GM12873 (cell line): ENCODE data around the gene DHX34.

Experiments used
- TF ChIP-seq, protein P1 (sequence below): IDR thresholded peaks from 2 replicates; pipeline ENCODE4 v1.5.1; 2012; ENCODE audit warnings: low read depth, mild to moderate bottlenecking, moderate library complexity, low read length, control low read depth; ENCODE audit not compliant: insufficient read depth; ENCODE audit errors: missing control alignments

Gene DHX34

DNA sequence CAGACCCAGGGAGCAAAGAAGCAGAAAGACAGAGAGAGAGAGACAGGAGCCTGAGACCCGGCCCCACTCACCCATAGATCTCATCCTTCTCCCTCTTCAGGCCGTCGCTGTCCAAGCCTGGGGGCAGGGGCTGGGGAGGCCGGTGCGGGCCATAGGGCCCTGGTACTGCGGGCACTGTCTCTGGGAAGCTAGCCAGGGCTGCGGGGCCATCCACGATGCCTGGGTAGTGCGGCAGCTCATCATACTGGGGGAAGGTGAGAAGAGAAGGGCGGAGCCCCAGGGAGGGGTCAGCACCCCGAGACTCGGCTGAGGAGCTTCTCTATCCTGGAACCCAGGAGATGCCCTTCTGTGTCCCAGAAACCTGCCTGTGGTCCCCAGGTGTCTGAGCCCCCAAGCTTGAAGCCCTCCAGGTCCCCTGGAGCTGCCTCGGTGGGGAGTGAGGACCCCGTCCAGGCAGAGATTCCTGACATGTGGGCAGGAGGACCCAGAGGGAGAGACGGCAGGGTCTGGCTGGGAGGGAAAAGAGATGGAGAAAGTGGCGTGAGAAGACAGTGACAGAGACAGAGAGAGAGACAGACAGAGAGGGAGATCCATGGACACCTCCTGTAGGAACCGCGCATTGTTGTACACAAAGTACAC lies 68.1 kb downstream of the DHX34 start:
- TF ChIP-seq, protein P1, sequence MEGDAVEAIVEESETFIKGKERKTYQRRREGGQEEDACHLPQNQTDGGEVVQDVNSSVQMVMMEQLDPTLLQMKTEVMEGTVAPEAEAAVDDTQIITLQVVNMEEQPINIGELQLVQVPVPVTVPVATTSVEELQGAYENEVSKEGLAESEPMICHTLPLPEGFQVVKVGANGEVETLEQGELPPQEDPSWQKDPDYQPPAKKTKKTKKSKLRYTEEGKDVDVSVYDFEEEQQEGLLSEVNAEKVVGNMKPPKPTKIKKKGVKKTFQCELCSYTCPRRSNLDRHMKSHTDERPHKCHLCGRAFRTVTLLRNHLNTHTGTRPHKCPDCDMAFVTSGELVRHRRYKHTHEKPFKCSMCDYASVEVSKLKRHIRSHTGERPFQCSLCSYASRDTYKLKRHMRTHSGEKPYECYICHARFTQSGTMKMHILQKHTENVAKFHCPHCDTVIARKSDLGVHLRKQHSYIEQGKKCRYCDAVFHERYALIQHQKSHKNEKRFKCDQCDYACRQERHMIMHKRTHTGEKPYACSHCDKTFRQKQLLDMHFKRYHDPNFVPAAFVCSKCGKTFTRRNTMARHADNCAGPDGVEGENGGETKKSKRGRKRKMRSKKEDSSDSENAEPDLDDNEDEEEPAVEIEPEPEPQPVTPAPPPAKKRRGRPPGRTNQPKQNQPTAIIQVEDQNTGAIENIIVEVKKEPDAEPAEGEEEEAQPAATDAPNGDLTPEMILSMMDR: no peak

DNA sequence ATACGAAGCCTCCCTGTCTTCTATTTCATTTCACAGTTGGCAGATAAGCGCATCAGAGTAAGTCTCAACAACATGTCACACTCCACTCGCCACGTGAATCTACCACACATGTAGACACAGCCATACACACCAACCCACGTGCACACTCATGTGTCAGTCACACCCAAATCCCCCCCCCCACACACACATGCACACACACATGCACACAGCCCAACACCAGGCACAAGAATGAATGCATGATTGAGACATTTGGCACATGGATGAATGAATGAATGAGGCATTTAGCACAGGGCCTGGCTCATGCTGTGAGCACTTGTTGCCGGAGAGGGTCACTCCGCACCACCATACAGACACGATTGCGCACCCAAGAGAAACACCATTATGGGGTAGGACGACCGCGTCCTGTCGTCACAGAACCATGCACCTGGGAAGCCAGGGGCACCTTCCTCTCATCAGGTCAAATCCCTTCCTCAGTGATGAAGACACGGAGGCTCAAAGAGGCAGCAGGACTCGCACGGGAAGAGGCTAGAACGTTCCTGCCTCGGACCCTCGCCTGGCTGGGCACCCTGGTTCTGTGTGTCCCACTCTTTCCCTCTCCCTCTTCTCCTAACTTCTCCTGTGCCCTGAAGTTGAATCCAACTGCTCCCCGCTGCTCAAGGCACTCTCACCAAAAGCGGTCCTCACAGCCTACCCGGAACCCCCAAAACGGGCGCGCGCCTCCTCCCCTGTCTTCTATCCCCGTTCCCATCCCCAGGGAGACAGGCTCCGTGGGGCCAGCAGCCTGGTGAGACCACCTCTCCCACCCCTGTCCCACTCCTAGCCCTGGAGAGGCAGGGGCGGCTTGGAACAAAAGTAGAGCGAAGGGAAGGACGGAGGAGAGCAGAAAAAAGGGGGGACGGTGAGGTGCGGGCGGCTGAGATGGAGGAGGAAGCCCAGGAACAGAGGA lies 68.9 kb downstream of the DHX34 start:
- TF ChIP-seq, protein P1: no peak

DNA sequence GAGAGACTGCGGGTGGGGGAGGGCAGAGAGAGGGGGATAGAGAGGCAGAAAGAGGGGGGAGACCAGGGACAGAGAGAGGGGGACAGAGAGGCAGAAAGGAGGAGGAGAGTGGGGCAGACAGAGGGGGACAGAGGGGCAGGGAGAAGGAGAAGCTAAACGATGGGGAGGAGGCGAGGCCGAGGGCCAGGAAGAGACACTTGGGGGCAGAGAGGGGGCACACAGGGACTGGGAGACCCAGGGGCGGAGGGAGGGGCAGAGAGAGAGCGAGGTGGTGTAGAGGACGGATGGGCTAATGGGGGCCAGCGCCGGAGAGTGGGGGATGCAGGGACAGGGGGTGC lies 69.5 kb downstream of the DHX34 start:
- TF ChIP-seq, protein P1: no peak

DNA sequence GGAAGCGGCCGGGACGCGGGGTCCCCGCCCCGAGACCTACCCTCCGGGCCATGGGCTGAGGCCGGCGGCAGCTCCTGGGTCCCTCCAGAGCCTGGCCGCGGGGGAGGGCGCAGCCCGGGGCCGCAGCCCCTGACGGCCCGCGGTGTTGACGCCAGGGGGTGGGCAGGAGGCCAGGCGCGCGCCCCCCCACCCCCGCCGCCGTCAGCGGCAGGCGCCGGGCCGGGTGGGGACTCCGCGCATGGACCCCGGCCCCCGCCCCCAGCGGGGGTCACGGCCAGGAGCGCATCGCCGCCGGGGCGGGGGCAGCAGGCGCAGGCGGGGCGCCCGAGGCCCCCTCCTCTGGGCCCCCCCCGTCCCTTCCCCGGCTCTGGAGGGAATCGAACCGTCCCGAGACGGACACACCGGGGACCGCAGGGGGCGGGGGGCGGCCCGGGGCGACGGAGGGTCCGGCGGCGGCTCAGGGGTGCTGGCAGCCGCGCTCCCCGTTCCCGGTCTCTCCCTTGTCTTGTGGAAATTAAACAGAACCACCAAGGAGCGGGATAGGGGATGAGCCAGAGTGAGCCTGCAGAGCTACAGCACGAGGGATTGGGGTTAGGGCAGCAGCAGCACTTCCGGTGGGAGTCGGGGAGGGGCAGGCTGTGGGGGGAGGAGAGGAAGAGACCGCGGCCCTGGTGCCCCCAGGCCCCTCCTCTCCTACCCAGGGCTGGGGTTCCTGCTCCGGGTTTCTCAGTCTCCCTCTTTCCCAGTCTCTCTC lies 70.1 kb downstream of the DHX34 start, which contains the start of gene MEIS3:
TSS of gene MEIS3 (minus strand) at position 498 of the 754 bp plus-strand sequence. CDS start at position 52, 446 bp downstream.
- TF ChIP-seq, protein P1: no peak

DNA sequence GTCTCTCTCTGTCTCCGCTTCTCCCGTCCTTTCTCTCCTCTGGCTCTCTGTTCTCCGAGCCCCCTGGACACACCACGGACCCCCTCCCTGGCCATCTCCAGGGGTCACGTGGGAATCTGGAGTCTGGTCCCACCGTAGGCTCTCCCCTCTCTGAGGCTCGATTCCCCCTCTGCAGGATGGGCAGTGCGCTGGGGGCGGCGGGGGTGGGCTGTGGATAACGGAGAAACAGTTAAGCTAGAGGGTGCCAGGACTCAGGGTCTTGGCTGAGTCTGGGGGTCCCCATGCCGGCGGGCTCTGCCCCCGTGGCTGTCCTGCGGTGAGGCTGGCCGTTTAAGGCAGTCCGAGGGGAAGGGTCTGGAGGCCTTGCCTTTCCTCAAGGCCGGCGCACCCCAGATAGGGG lies 70.7 kb downstream of the DHX34 start:
- TF ChIP-seq, protein P1: no peak

DNA sequence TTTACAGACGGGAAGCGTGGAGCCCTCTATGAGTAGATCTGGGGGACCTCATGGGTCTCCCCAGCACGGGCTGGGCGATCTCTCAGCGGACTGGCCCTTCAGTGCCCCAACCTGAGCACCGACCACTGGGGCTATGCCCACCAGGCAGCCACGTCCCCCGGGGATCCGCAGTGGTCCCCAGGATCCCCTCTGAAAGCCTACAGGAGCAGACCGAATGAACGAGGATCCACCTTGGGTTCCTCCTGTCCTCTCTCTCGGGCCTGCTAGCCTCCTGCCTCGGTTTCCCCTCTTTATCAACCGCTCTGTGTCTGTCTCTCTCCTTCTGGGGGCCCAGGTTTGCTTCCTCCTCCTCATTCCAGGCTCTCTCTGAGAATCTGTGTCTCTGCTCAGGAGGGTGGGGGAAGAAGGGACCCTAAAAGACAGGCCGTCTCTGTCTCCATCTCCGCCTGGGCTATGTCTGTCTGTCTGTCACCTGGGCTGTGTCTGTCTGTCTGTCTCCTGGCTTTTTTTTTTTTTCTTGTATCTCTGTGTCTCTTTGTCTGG lies 72.2 kb downstream of the DHX34 start:
- TF ChIP-seq, protein P1: no peak
